ENCODE data around the gene ZNF75A.

DNA sequence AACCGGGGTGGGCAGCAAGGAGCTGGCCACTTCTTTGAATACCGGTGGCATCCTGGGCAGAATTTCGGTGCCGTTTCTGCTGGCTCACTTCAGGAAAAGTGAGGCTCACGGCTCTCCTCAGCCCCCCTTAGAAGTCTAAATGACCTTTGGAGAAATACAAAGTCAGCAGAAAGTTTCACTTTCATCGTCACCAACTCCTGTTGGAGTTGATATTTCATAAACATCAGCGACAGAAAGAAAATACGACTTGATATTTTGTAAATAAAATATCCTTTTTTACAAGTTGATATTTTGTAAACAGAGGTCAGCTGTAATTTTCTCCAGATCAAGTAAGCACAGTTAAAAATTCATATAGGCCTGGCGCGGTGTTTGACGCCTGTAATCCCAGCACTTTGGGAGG, 781 bp downstream of the ZNF75A start:
- TF ChIP-seq CTCF (IDR thresholded peaks at IDR 0.05) (no peak), POLR2A (IDR thresholded peaks at IDR 0.05) (no peak)

Data from tibial nerve (tissue), 3 donors.